Fibroblast of skin of abdomen (primary cell): ENCODE data around the gene RHOD.

Experiments used
- DNase-seq: peaks from one replicate; pipeline ENCODE4 v3.0.0-alpha.2; 2013

Gene RHOD

DNA sequence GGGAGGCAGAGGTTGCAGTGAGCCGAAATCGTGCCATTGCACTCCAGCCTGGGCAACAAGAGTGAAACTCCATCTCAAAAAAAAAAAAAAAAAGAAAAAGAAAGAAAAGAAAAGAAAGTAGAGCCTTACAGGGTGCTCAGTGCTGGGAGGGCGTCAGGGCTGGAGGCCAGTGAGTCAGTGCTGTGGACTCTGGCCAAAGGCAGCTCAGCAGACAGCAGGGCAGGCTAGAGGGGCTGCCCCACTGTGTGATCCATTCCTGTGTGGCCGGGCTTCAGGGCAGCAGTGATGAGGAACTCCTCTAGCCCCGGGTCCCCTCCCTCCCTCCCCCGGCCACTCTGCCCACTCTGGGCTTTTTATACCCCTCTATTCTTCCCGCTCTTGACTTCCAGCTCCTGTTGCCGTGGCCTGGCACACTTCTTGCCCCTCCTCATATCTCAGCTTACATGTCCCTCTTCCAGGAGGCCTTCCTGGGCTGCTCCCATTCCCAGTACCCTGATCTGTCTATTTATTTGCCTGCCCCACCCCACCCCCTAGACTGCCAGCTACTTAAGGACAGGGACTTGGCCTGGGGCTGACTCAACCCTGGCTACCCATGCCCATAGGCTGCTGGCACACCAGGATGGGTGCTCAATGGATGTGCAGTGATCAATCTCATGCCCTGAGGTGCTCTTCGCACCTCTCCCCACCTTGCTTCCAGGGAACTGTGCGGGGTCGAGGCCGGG, 23.7 kb upstream of the RHOD start:
- DNase-seq: peak; percentile 88

DNA sequence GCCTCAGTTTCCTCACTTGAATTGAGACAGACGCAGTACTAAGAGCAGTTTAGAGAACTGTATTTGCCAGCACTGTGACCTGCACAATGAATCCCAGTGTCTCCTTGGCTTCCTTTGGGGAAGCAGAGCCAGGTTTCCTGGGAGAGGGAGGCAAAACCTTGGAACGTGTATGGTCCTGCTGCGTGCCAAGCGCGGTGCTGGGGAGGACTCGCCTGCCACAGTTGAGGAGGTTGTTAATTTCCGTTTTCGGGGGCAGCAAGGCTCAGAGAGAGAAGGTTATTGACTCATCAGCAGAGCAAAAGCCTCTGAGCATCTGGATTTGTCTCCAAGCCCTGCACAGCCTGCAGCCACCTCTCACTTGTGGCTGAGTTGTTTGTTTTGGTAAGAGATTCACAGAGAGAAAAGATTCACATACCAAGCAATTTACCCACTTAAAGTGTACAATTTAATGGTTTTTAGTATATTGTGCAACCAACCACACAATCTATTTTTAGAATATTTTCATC, 22.9 kb upstream of the RHOD start:
- DNase-seq: peak; percentile 96

DNA sequence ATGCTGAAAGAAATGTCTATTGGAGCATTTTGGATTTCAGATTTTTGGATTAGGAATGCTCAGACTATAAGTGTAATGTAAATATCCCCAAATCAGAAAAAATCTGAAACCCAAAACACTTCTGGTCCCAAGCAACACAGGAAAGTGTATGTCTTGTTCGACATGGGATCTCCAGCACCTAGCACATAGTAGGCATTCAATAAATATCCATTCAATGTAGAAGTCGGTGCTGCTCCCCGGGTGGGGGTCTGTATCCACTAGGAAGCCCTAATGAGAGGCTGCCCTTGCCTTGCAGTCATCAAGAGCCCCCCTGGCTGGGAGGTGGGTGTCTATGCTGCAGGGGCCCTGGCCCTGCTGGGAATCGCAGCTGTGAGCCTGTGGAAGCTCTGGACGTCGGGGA, 22.3 kb upstream of the RHOD start:
- DNase-seq: no peak

- DNase-seq: no peak
Measured at GRCh38 chr11:67040147-67040546, 16.5 kb upstream of the RHOD start.

DNA sequence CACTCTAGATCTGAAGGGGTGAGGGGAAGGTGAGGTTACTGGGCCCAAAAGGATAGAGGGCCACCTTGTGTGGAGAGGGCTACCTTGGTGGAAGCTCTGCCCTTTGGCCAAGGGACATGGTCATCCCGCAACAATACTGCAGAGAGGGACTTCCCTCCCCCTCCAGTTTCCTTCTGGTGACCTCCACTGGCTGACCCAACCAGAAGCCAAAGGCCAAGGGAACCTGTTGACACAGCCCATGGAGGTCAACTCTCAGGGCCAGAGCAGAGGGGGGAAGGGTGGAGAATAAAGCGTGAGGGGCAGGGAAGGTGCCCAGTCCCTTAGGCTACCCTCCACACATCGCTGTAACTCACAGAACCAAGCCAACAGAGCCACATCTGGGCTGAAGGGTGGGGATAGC, 15.0 kb upstream of the RHOD start:
- DNase-seq: no peak

DNA sequence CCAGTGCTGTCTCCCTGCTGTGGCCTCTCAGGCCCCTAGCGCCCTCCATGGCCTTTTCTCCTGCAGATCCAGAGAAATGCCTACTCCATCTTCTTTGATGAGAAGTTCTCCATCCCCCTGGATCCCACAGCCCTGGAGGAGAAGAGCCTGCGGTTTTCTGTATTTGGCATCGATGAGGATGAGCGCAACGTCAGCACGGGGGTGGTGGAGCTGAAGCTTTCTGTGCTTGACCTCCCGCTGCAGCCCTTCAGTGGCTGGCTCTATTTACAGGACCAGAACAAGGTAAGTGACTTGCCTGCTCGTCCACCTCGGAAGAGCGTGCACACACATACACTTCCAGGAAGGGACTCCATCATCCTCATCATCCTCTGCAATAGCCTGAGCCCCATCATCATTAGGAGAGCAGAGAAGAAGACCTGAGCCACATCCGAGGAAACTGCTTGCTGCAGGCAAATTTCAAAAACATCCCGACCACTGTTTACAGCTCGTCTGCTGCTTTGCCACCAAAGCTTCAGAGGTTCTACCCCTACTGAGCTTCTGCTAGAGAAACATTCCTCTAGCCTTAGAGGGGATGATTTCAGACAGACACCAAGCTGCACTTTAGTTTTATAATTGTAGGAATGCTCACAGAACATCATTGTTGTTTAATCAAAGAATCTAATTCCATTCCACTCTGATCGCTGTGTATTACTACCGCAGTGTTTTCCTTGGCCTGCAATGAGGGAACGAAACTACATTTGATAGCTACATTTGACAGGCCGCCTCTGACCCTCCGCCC, 12.9 kb upstream of the RHOD start:
- no peak for DNase-seq

DNA sequence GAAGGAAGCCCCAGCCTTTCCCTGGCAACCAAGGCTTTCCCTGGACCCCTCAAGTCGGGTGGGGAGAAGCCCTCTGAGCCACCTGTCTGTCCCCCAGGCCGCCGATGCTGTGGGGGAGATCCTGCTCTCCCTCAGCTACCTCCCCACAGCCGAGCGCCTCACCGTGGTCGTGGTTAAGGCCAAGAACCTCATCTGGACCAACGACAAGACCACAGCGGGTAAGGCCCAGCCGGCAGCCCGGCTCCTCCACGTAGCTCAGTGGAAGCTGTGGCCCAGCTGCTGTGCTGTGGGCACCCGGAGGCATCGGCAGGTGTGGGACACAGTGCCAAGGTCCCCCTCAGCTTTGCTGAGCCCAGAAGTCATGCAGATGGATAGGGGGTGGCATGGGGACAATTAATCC, 12.2 kb upstream of the RHOD start:
- DNase-seq: no peak

GRCh38 chr11:67045314-67045713, 11.3 kb upstream of the RHOD start:
- peak; percentile 69 for DNase-seq

- DNase-seq: no peak
Measured at GRCh38 chr11:67048515-67049130, 8.0 kb upstream of the RHOD start.

GRCh38 chr11:67050139-67050538, 6.5 kb upstream of the RHOD start:
- no peak for DNase-seq

DNA sequence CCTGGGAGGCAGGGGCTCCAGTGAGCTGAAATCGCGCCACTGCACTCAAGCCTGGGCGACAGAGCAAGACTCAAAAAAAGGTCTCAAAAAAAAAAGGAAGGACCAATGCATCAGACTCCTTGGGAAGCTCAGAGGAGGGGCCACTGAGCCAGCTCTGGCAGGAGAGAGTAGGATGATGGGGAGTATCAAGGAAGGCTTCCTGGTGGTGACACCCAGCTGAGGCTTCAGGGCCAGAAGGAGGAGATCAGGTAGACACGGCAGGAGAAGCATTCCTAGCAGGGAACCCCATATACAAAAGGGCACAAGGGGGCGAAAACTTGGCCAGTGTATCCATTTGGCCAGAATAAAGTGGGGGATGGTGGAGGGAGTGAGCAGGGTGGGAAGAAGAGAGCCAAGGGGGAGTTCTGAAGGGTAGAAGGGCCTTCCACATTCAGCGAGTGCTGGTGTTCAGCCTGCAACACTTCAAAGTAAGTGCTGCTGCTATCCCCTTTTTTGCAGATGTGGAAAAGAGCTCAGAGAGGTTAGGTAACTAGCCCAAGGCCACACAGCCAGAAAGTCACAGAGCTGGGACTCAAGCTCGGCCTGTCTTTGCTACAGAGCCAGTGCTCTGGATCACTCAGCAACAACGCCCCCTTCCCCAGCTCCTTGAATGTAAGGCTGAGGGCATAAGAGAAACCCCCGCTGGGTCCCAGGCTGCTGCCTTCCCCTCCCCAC, 5.3 kb upstream of the RHOD start:
- no peak for DNase-seq

DNA sequence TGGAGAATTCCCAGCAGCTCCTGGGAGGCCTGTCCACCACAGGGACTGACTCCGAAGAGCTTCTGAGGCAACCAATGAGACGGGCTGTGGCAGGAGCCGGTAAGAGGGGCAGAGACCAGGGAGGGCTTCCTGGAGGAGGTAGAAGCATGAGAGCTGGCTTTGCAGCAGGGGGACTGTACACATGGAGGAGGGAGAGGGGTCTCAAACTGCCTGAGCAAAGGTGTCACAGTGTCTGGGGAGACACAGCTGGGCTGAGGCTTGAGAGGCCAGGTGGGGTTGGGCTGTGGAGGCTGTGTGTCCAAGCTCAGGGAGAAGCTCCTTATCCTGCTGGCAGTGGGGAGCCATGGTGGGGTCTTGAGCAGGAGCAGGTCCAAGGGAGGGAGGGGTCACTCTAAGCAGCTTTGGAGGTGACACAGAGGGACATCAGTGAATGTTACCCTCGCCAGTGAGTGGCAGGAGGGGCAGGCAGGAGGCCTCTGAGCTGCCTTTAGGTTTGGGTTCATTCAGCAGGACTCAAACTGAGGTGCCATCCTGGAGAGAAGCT, 4.6 kb upstream of the RHOD start:
- no peak for DNase-seq

DNA sequence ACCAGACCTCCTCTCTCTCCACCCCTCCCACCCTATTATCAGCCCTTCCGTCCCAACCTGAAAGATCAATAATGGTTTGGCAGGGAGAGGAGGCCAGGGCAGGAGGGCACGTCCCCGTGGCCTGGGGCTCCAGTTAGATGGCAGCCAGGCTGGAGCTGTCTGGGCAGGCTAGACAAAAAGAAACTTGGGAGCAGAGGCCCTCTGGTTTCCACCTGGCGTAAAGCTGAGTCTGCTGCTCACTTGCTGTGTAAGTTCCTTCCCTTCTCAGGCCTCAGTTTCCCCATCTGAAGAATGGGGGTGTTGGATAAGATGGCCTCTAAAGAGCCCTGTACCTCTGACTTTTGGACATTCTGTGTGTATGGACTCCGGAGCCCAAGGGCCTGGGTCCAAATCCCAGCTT, 3.8 kb upstream of the RHOD start:
- DNase-seq: no peak

DNA sequence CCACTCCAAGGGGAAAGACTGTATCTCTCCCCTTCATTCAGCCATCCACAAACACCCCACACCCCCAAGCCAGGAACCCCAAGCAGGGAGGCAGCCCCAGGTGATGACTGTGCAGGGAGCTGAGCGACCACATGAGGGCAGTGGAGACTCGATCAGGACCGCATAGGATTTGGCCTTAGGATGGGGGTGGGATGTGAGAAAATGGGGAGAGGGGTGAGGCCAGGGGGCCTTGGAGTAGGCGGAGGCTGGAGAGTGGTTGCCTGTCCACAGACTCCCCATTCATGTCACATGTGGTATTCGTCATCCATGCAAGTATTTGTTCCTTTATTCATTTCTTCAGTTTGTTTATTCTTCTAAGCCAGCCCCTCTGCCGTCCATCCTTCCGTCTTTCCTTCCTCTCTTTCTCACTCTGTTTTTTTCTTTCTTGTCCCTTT, 2.7 kb upstream of the RHOD start:
- peak; percentile 37 for DNase-seq

- peak; percentile 60 for DNase-seq
Measured at GRCh38 chr11:67054346-67054835, 2.3 kb upstream of the RHOD start.

GRCh38 chr11:67054836-67055523, 1.7 kb upstream of the RHOD start:
- peak; percentile 30 for DNase-seq

DNA sequence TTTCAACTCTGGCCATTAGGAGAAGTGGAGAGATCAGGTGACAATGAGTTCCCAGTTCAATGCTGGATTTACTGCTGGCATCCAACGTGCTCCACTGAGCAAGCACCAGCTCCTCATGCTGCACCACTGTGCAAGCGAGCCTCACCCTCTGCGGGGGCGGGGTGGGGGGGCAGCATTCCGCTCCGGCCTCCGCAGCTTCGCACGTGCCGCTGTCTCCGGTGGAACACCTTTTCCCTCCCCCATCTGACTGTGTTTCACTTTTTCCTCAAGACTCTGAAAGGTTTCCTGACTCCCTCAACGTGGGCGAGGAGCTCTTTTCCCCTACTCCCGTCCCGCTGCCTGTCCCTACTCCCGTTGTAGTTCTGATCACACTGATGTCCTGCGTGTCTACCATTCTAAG, 835 bp upstream of the RHOD start:
- DNase-seq: no peak

- no peak for DNase-seq
Measured at GRCh38 chr11:67057205-67057672, 592 bp downstream of the RHOD start.

GRCh38 chr11:67058506-67058905, 1.9 kb downstream of the RHOD start:
- no peak for DNase-seq

DNA sequence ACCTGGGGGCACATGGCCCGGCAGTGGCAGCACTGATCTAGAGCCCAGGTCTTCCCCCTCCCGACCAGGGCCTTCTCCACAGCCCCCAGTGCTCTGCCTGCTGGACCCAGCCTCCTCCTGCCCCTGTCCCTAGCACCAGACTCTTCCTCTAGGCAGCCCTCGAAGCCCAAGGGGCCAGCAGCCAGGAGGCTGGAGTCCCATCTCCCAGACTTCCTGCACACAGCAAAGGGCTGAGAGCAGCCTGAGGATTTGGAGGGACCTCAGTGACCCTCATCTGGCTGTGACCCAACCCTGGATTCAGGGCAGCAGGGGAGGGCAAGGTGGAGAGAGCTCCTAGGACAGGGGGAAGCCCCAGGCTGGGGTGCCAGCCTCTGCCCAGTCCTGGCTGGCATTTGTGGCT, 3.0 kb downstream of the RHOD start:
- DNase-seq: no peak

- DNase-seq: no peak
Measured at GRCh38 chr11:67060111-67060522, 3.5 kb downstream of the RHOD start.
